IPS-18a (cell line): ENCODE results near the gene TNFRSF21.
"Not testable (repeated sequence)": the region's sequence is repeated elsewhere in the genome, so short reads cannot be mapped to it uniquely, and the experiment has no call there.

ENCODE experiments used
- H3K27ac ChIP-seq: one replicate; pipeline ENCODE4 v1.5.1; 2013; ENCODE audit warnings: low read length
- H3K27me3 ChIP-seq: one replicate; pipeline ENCODE4 v1.6.1; 2013; ENCODE audit warnings: mild to moderate bottlenecking, low read length; ENCODE audit not compliant: control insufficient read depth, insufficient read depth
- H3K36me3 ChIP-seq: one replicate; pipeline ENCODE4 v1.6.1; 2013; ENCODE audit warnings: low read depth, low read length; ENCODE audit not compliant: control insufficient read depth
- H3K4me1 ChIP-seq: one replicate; pipeline ENCODE4 v1.6.1; 2013; ENCODE audit warnings: low read depth, low read length; ENCODE audit not compliant: control insufficient read depth
- H3K4me3 ChIP-seq: one replicate; pipeline ENCODE4 v1.5.1; 2013; ENCODE audit warnings: low read length
- H3K9ac ChIP-seq: one replicate; pipeline ENCODE4 v1.6.1; 2013; ENCODE audit warnings: mild to moderate bottlenecking, low read length, moderate library complexity
- H3K9me3 ChIP-seq: one replicate; pipeline ENCODE4 v1.6.1; 2013; ENCODE audit warnings: low read depth, low read length; ENCODE audit not compliant: control insufficient read depth

TNFRSF21 gene

GRCh38 chr6:47345761-47346160 is 36.1 kb upstream of the TNFRSF21 start:
- H3K4me3 ChIP-seq, result no peak overlapping the region
- H3K4me1 ChIP-seq, result no peaks in the 10 kb centered on the region
- no peaks in the 10 kb centered on the region for H3K9me3 ChIP-seq
- H3K27me3 ChIP-seq, result no peaks in the 10 kb centered on the region
- no peak overlapping the region for H3K9ac ChIP-seq
- no peak overlapping the region for H3K27ac ChIP-seq
- H3K36me3 ChIP-seq, result no peaks in the 10 kb centered on the region

DNA sequence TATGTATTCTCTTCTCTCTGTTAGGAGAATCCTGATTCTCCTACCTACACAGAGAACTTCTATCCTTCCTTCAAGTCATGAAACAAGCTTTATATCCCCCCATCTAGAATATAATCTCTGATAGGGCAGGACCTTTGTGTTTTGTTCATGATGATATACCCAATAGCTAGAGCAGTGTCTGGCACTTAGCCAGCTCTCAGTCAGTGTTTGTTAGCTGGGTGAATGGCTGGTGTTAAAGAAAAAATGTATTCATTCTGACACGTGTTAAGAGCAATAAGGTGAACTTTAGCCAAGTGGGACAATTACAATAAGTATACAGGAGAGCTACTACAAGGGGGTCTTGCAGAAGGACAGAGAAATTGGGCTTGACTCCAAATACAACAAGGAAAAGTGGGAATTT is 34.3 kb upstream of the TNFRSF21 start:
- H3K4me1 ChIP-seq, result no peaks in the 10 kb centered on the region
- H3K9me3 ChIP-seq, result no peaks in the 10 kb centered on the region
- no peak overlapping the region for H3K27ac ChIP-seq
- no peak overlapping the region for H3K9ac ChIP-seq
- H3K27me3 ChIP-seq, result no peaks in the 10 kb centered on the region
- H3K36me3 ChIP-seq, result no peaks in the 10 kb centered on the region
- H3K4me3 ChIP-seq, result no peak overlapping the region

DNA sequence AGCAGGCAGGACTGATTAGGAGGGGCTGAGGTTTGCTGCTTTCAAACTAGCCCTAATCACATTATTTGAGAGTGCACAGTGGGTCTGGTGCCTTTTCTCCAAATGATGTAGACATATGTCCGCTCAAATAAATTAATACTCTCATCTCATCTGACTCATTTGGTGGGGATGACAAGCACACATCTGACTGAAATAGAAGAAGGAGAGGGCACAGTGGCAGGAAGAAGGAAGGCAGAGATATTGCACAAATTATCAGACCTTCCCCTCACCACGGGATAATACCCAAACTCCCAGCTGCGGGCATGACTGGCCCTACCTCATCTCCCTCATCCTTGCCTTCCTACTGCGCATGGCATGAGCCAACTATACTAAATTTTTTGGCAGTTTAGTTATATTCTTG is 33.9 kb upstream of the TNFRSF21 start:
- H3K27ac ChIP-seq, result no peak overlapping the region
- H3K27me3 ChIP-seq, result no peaks in the 10 kb centered on the region
- H3K4me1 ChIP-seq, result no peaks in the 10 kb centered on the region

DNA sequence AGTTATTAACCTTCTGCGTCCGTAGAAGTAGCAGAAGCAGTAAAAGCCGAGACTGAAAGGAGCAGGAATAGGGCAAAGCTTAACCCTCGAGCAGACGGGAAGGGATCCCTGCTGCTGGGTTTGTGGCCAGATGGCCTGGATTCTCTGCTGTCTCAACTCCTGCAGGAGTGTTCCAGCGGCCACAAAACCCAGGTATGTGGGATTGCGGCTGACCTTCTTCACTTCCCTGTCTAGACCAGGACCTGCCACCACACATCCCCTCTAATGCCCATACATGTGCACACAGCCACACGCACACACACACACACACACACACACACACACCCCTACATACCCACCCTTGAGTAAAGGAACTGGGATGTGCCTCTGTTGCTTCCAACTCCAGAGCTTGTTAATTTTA is 33.1 kb upstream of the TNFRSF21 start:
- H3K4me3 ChIP-seq, result no peak overlapping the region
- no peak overlapping the region for H3K9ac ChIP-seq
- H3K36me3 ChIP-seq, result no peaks in the 10 kb centered on the region
- no peaks in the 10 kb centered on the region for H3K9me3 ChIP-seq
- no peaks in the 10 kb centered on the region for H3K4me1 ChIP-seq
- no peak overlapping the region for H3K27ac ChIP-seq
- no peaks in the 10 kb centered on the region for H3K27me3 ChIP-seq

More for the DNA sequence above, 33.9 kb upstream of the TNFRSF21 start:
- Histone ChIP-seq H3K4me3 (no peak overlapping the region), H3K9me3 (no peaks in the 10 kb centered on the region), H3K36me3 (no peaks in the 10 kb centered on the region), H3K9ac (no peak overlapping the region)

GRCh38 chr6:47337519-47337918 is 27.8 kb upstream of the TNFRSF21 start:
- no peaks in the 10 kb centered on the region for H3K4me1 ChIP-seq
- H3K4me3 ChIP-seq, result no peak overlapping the region
- H3K9me3 ChIP-seq, result no peaks in the 10 kb centered on the region

DNA sequence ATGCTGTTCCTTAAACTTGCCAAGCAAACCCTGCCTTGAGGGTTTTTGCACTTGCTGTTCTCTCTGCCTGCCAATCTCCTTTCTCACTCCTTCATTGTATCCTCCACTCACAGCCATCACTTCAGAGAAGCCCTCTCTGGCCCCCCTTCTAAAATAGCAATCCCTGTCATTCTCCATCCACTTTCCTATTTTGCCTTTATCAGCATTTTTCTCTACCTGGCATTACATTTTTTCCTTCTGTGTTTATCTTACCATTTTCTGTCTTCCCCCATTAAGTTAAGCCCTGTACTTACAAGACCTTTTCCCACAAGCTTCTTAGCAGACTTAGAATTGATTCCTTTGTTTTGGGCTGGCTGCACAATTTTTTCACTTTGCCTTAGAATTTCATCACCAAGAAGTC is 26.6 kb upstream of the TNFRSF21 start:
- Histone ChIP-seq H3K9me3 (no peaks in the 10 kb centered on the region), H3K4me3 (no peak overlapping the region), H3K4me1 (no peaks in the 10 kb centered on the region), H3K27me3 (no peaks in the 10 kb centered on the region), H3K36me3 (no peaks in the 10 kb centered on the region), H3K9ac (no peak overlapping the region), H3K27ac (no peak overlapping the region)

More at GRCh38 chr6:47337519-47337918, 27.8 kb upstream of the TNFRSF21 start:
- Histone ChIP-seq H3K9ac (no peak overlapping the region), H3K27me3 (no peaks in the 10 kb centered on the region), H3K27ac (no peak overlapping the region), H3K36me3 (no peaks in the 10 kb centered on the region)

GRCh38 chr6:47335466-47335865 is 25.8 kb upstream of the TNFRSF21 start:
- Histone ChIP-seq H3K4me3 (no peak overlapping the region), H3K36me3 (no peaks in the 10 kb centered on the region), H3K9me3 (no peaks in the 10 kb centered on the region), H3K27ac (no peak overlapping the region), H3K27me3 (no peaks in the 10 kb centered on the region), H3K9ac (no peak overlapping the region), H3K4me1 (no peaks in the 10 kb centered on the region)

DNA sequence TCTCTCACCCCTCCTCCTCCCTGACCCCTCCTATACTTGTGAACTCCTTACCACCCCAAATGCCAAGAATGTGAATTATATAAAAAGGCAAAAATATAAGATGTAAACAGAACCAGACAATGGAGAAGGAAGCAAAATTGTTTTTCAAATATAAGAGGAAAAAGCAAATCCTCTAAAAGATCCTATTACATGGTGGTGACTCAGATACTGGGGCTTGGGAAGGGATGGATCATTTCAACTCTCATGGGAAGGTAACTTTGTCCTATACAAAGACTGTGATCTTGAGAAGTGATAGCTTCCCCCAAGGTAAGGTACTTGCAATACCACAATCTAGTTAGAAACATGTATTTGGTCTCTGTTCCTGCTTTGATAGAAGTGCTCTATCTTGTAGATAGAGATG is 24.6 kb upstream of the TNFRSF21 start:
- Histone ChIP-seq H3K27ac (no peak overlapping the region), H3K36me3 (no peaks in the 10 kb centered on the region), H3K4me3 (no peak overlapping the region), H3K9ac (no peak overlapping the region), H3K9me3 (no peaks in the 10 kb centered on the region), H3K4me1 (no peaks in the 10 kb centered on the region), H3K27me3 (no peaks in the 10 kb centered on the region)

DNA sequence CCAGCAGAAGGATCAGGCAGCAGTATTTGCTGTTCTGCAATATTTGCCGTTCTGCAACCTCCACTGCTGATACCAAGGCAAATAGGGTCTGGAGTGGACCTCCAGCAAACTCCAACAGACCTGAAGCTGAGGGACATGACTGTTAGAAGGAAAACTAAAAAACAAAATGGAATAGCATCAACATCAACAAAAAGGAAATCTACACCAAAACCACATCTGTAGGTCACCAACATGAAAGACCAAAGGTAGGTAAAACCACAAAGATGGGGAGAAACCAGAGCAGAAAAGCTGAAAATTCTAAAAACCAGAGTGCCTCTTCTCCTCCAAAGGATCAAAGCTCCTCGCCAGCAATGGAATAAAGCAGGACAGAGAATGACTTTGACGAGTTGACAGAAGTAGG is 18.9 kb upstream of the TNFRSF21 start:
- not testable (repeated sequence) for H3K9me3 ChIP-seq, H3K27me3 ChIP-seq, H3K9ac ChIP-seq, H3K4me3 ChIP-seq, H3K4me1 ChIP-seq, H3K36me3 ChIP-seq, H3K27ac ChIP-seq

DNA sequence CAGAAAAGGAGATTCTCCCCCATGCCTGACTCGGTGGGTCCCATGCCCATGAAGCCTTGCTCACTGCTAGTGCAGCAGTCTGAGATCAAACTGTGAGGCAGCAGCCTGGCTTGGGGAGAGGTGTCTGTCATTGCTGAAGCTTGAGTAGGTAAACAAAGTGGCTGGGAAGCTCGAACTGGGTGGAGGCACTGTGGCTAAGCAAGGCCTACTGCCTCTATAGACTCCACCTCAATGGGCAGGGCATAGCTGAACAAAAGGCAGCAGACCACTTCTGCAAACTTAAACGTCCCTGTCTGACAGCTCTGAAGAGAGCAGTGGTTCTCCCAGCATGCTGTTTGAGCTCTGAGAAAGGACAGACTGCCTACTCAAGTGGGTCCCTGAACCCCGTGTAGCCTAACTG is 18.4 kb upstream of the TNFRSF21 start:
- H3K27me3 ChIP-seq, H3K4me3 ChIP-seq, H3K9me3 ChIP-seq, H3K4me1 ChIP-seq, H3K9ac ChIP-seq, H3K27ac ChIP-seq, H3K36me3 ChIP-seq: not testable (repeated sequence)

GRCh38 chr6:47323887-47324286 is 14.2 kb upstream of the TNFRSF21 start:
- no peaks in the 10 kb centered on the region for H3K9me3 ChIP-seq
- no peak overlapping the region for H3K27ac ChIP-seq
- H3K4me1 ChIP-seq, result peaks cover 4% of the 10 kb centered on the region
- H3K36me3 ChIP-seq, result no peaks in the 10 kb centered on the region
- no peak overlapping the region for H3K4me3 ChIP-seq
- H3K27me3 ChIP-seq, result no peaks in the 10 kb centered on the region
- H3K9ac ChIP-seq, result no peak overlapping the region

GRCh38 chr6:47323321-47323720 is 13.6 kb upstream of the TNFRSF21 start:
- Histone ChIP-seq H3K36me3 (no peaks in the 10 kb centered on the region), H3K9ac (no peak overlapping the region), H3K9me3 (no peaks in the 10 kb centered on the region), H3K4me3 (no peak overlapping the region), H3K4me1 (peaks cover 4% of the 10 kb centered on the region), H3K27me3 (no peaks in the 10 kb centered on the region), H3K27ac (no peak overlapping the region)
